Endothelial cell of umbilical vein (primary cell): Measurements from ENCODE around the gene KCTD5. TPM values are rescaled to one million over a fixed set of nuclear protein-coding genes. Genes with fewer than 3 reads are reported as not detected.
"Not testable (repeated sequence)": the region's sequence is repeated elsewhere in the genome, so short reads cannot be mapped to it uniquely, and the experiment has no call there.

Experiments
- BruUV-seq: library from RNA; stranded (reverse); fragments of 400-500 nt; replicated peaks from 2 replicates; lab custom pipeline; 2021; lab: Mats Ljungman, UMichigan
- CTCF ChIA-PET: fragments of 300-600, 350-600 bp; sonication (Branson Sonifier 250); formaldehyde crosslinking; loops from one replicate; lab custom pipeline; 2021; ENCODE audit warnings: antibody characterized with exemption, inconsistent platforms; lab: Charles Lee
- POLR2A ChIA-PET: fragments of 300-600, 350-600 bp; sonication (Branson Sonifier 250); formaldehyde crosslinking; loops from one replicate; lab custom pipeline; 2021; ENCODE audit warnings: antibody characterized with exemption, inconsistent platforms; lab: Charles Lee
- DNase-seq: peaks from one replicate; pipeline ENCODE4 v3.0.0-alpha.2; 2011; ENCODE audit warnings: low read depth, low spot score
- FAIRE-seq: peaks from 2 replicates; lab custom pipeline; 2011; peaks lifted over from hg19 to GRCh38; lab: Jason Lieb, UNC
- H2AFZ ChIP-seq: 2 replicates; pipeline ENCODE4 v1.6.0; 2012; ENCODE audit warnings: low read depth, low read length, control low read depth, inconsistent platforms
- H3K27ac ChIP-seq: 2 replicates; pipeline ENCODE4 v1.5.1; 2011; ENCODE audit warnings: low read depth, mild to moderate bottlenecking, control low read depth, low read length, moderate library complexity; ENCODE audit not compliant: insufficient read depth
- H3K27me3 ChIP-seq, 2 experiments: 2 replicates each; pipeline versions ENCODE4 v1.6.0 to v1.6.1; 2011; ENCODE audit warnings: low read length in 2 of 2, mixed read lengths in 1 of 2; ENCODE audit not compliant: control insufficient read depth in 2 of 2, insufficient read depth in 2 of 2
- H3K36me3 ChIP-seq, 2 experiments: 2 replicates in 1 of 2; 3 replicates in 1 of 2; pipeline ENCODE4 v1.5.1; 2011; ENCODE audit warnings: low read length in 2 of 2, mild to moderate bottlenecking in 1 of 2, moderate library complexity in 1 of 2; ENCODE audit not compliant: control insufficient read depth in 2 of 2, insufficient read depth in 2 of 2; ENCODE audit errors: extremely low read depth in 1 of 2
- H3K4me1 ChIP-seq: 3 replicates; pipeline ENCODE4 v1.5.1; 2011; ENCODE audit warnings: mild to moderate bottlenecking, low read length; ENCODE audit not compliant: control insufficient read depth, insufficient read depth; ENCODE audit errors: extremely low read depth
- H3K4me2 ChIP-seq: 2 replicates; pipeline ENCODE4 v1.6.1; 2011; ENCODE audit warnings: low read length, control low read depth, mixed read lengths; ENCODE audit not compliant: insufficient read depth
- H3K4me3 ChIP-seq, 3 experiments: fragments of 200-600 bp in 1 of 3; sonication (generic), shearing (Covaris generic) in 1 of 3; replicated peaks in 1 of 3; 2 replicates each; pipeline ENCODE4 v1.5.1; 2011 to 2016; ENCODE audit warnings: control low read depth in 3 of 3, low read length in 3 of 3, mild to moderate bottlenecking in 2 of 3, inconsistent platforms in 1 of 3, low read depth in 1 of 3, moderate library complexity in 1 of 3; ENCODE audit not compliant: insufficient read depth in 1 of 3
- H3K79me2 ChIP-seq: 2 replicates; pipeline ENCODE4 v1.6.0; 2012; ENCODE audit warnings: low read length, inconsistent platforms; ENCODE audit not compliant: control insufficient read depth, insufficient read depth
- H3K9ac ChIP-seq: replicated peaks from 2 replicates; pipeline ENCODE3; 2011; ENCODE audit warnings: low read length, control low read depth; ENCODE audit not compliant: insufficient read depth; ENCODE audit errors: extremely low read depth
- H3K9me1 ChIP-seq: replicated peaks from 3 replicates; pipeline ENCODE4 v1.6.0; 2011; ENCODE audit warnings: mild to moderate bottlenecking, low read length; ENCODE audit not compliant: control insufficient read depth, insufficient read depth; ENCODE audit errors: extremely low read depth
- H3K9me3 ChIP-seq: replicated peaks from 2 replicates; pipeline ENCODE4 v1.5.1; 2012; ENCODE audit warnings: low read length, inconsistent platforms; ENCODE audit not compliant: control insufficient read depth, insufficient read depth
- H4K20me1 ChIP-seq: replicated peaks from 2 replicates; pipeline ENCODE3; 2011; ENCODE audit warnings: mild to moderate bottlenecking, low read length; ENCODE audit not compliant: control insufficient read depth, insufficient read depth; ENCODE audit errors: extremely low read depth
- EZH2 ChIP-seq: IDR thresholded peaks from 2 replicates; pipeline ENCODE4 v1.6.1; 2012; ENCODE audit warnings: borderline replicate concordance, low read depth, mild to moderate bottlenecking, moderate library complexity, low read length, inconsistent platforms; ENCODE audit not compliant: severe bottlenecking
- FOS ChIP-seq: IDR thresholded peaks from 2 replicates; pipeline ENCODE4 v1.6.1; 2011; ENCODE audit warnings: mild to moderate bottlenecking, low read length, moderate library complexity, borderline replicate concordance; ENCODE audit not compliant: insufficient read depth
- GATA2 ChIP-seq: IDR thresholded peaks from 2 replicates; pipeline ENCODE4 v1.7.0; 2011; ENCODE audit warnings: low read depth, mild to moderate bottlenecking, moderate library complexity, mixed read lengths, low read length; ENCODE audit not compliant: insufficient read length, insufficient read depth
- JUN ChIP-seq: IDR thresholded peaks from 2 replicates; pipeline ENCODE4 v1.6.1; 2011; ENCODE audit warnings: borderline replicate concordance, low read depth; ENCODE audit not compliant: insufficient read length, insufficient read depth
- MYC ChIP-seq: IDR thresholded peaks from one replicate; pipeline ENCODE4 v1.6.1; 2011; ENCODE audit warnings: mild to moderate bottlenecking, low read depth, low read length
- POLR2A ChIP-seq: IDR thresholded peaks from 2 replicates; pipeline ENCODE4 v1.6.1; 2012; ENCODE audit warnings: low read depth, mild to moderate bottlenecking, control low read depth, low read length
- POLR2AphosphoS5 ChIP-seq: IDR thresholded peaks from 2 replicates; pipeline ENCODE4 v1.6.1; 2012; ENCODE audit warnings: low read depth, mild to moderate bottlenecking, control low read depth, low read length, moderate library complexity; ENCODE audit not compliant: insufficient read depth
- dilution Hi-C: fragments of 300-500 bp; cut with MboI; formaldehyde crosslinking; loops from one replicate; pipeline ENCODE4 v1.15.0; 2019; ENCODE audit warnings: low sequenced_read_pairs; ENCODE audit not compliant: extremely low pct_ligation_motif_present
- intact Hi-C: fragments of 100-400 bp; cut with micrococcal nuclease; formaldehyde crosslinking; loops from one replicate; pipeline ENCODE4 v1.10.0; 2022
- polyA plus RNA-seq, 4 experiments: library from polyadenylated mRNA; depleted of rRNA in 3 of 4; stranded (reverse) in 3 of 4; unstranded in 1 of 4; fragments of >200 nt; gene quantifications; 2 replicates each; pipeline versions ENCODE4 v1.2.1 to v1.2.3, GENCODE V29; 2011 to 2012; ENCODE audit warnings: missing spikeins in 1 of 4
- total RNA-seq: library from RNA; stranded (reverse); gene quantifications from 2 replicates; pipeline ENCODE4 v1.2.3, GENCODE V29; 2021
- TF ChIP-seq, protein P1 (sequence below), 2 donors: IDR thresholded peaks; 1 replicate in 1 of 2; 2 replicates in 1 of 2; pipeline ENCODE4 v1.5.1; 2011; ENCODE audit warnings: low read length in 2 of 2, mild to moderate bottlenecking in 2 of 2, moderate library complexity in 2 of 2, control low read depth in 1 of 2, inconsistent platforms in 1 of 2, low read depth in 1 of 2; ENCODE audit not compliant: insufficient read depth in 1 of 2; ENCODE audit errors: extremely low read depth in 1 of 2
- TF ChIP-seq, protein P2 (sequence below): IDR thresholded peaks from 2 replicates; pipeline ENCODE4 v1.6.1; 2011; ENCODE audit not compliant: insufficient read depth, insufficient read length

The KCTD5 gene
- total and polyA plus RNA-seq, 2 donors (not counting 3 experiments of a cell fraction or from before 2014, with no cell fraction given) = 32.2 to 42.0 TPM

DNA sequence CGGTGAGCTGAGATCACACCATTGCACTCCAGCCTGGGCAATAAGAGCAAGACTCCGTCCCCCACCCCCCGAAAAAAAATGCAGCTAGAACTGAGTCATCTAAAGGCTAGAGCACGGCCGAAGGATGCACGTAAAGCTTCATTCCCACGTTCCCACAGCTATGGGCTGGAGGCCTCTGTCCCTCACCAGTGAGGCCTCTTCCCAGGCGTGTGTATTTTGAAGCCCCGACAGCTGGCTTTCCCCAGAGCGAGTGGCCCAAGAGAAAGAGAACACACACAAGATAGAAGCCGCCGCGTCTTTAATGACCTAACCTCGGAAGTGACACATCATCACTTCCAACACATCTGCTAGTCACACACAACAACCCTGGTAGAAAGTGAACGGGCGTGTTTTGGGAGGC, 6.6 kb upstream of the KCTD5 start:
- intact Hi-C loops = loop anchor here (10.0 kb wide), 1 partner anchor 71 kb away; no protein-coding TSS in a partner anchor
- H3K4me1 ChIP-seq = peaks cover 7% of the 10 kb centered on the region
- H3K36me3 ChIP-seq = no peaks in the 10 kb centered on the region
- H3K27ac ChIP-seq = no peak overlapping the region
- ChIA-PET POLR2A (no interaction called here), CTCF (no interaction called here)
- H2AFZ ChIP-seq = no peak overlapping the region
- H3K27me3 ChIP-seq = no peaks in the 10 kb centered on the region
- no peak overlapping the region for H3K4me2 ChIP-seq
- dilution Hi-C loops = no loop called here
- FAIRE-seq (no peak), DNase-seq (no peak)
- H3K79me2 ChIP-seq = peaks cover 2% of the 10 kb centered on the region
- TF ChIP-seq JUN (no peak), GATA2 (no peak), POLR2AphosphoS5 (no peak), EZH2 (no peak), POLR2A (no peak), MYC (no peak), FOS (no peak)
- TF ChIP-seq, protein P1, sequence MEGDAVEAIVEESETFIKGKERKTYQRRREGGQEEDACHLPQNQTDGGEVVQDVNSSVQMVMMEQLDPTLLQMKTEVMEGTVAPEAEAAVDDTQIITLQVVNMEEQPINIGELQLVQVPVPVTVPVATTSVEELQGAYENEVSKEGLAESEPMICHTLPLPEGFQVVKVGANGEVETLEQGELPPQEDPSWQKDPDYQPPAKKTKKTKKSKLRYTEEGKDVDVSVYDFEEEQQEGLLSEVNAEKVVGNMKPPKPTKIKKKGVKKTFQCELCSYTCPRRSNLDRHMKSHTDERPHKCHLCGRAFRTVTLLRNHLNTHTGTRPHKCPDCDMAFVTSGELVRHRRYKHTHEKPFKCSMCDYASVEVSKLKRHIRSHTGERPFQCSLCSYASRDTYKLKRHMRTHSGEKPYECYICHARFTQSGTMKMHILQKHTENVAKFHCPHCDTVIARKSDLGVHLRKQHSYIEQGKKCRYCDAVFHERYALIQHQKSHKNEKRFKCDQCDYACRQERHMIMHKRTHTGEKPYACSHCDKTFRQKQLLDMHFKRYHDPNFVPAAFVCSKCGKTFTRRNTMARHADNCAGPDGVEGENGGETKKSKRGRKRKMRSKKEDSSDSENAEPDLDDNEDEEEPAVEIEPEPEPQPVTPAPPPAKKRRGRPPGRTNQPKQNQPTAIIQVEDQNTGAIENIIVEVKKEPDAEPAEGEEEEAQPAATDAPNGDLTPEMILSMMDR (IDR thresholded peaks at IDR 0.05; ENCODE audit: extremely low read depth in 1 of 2, insufficient read depth in 1 of 2, low read depth in 1 of 2, low read length in 2 of 2) = no peak
- TF ChIP-seq, protein P2, sequence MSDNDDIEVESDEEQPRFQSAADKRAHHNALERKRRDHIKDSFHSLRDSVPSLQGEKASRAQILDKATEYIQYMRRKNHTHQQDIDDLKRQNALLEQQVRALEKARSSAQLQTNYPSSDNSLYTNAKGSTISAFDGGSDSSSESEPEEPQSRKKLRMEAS = no peak
- no TSS peak for BruUV-seq
- H3K9me1 ChIP-seq = no peaks in the 10 kb centered on the region
- H3K9me3 ChIP-seq = no peaks in the 10 kb centered on the region
- H3K4me3 ChIP-seq = no peak overlapping the region
- H4K20me1 ChIP-seq = no peaks in the 10 kb centered on the region
- no peak overlapping the region for H3K9ac ChIP-seq

DNA sequence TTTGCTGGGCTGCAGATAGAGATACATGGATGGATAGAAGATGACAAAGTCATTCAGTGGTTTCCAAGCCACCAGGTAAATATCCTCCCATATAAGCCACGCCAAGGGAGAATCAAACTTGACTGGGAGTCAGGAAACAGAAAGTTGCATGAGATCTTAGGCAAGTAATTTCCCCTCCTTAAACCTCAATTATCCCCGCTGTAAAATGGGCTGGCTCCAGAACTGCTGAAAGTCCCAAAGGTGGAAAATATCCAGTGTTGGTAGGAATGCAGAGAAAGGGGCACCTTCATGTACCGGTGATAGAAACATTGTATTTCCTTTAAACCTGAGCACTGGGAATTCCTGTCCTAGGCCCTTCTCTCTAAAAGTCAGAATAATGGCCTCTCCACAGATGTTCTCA, 5.4 kb upstream of the KCTD5 start:
- H3K4me2 ChIP-seq, H2AFZ ChIP-seq, H3K27ac ChIP-seq, H3K4me3 ChIP-seq, H3K9me1 ChIP-seq, POLR2A ChIA-PET, FAIRE-seq, CTCF ChIA-PET, H3K79me2 ChIP-seq, DNase-seq, H3K27me3 ChIP-seq, H3K9me3 ChIP-seq, dilution Hi-C loops, H4K20me1 ChIP-seq, BruUV-seq, H3K36me3 ChIP-seq, H3K9ac ChIP-seq: not testable (repeated sequence)
- intact Hi-C loops = loop anchor here (10.0 kb wide), 1 partner anchor 72 kb away; no protein-coding TSS in a partner anchor
- peaks cover 11% of the 10 kb centered on the region for H3K4me1 ChIP-seq
